ENCODE measurements around the gene ME2.
A peak's percentile ranks its signal among the peaks of the same experiment; 100 is the strongest.
"Not testable (repeated sequence)": the region's sequence is repeated elsewhere in the genome, so short reads cannot be mapped to it uniquely, and the experiment has no call there.

ME2 gene

DNA sequence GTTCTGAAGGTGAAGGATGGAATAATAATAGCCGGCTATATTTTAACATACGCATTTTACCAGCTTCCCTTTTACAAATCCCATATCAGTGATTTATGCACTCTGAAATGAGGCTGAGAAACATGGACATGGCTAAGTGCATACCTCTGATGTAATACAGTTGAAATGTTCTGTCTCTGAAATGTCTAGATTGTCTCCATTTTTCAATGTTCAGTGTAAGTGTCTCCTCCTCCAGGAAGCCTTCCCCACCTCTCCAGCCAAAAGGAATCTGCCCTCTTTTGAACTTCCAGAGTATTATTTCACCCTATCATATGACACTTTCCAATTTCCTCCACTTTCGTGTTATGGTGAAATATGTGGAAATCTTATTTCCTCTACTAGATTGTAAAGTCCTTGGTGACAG, 29.5 kb upstream of the ME2 start:
- no peak for DNase-seq (ENCODE audit: low read depth)
- TF ChIP-seq, protein P1, sequence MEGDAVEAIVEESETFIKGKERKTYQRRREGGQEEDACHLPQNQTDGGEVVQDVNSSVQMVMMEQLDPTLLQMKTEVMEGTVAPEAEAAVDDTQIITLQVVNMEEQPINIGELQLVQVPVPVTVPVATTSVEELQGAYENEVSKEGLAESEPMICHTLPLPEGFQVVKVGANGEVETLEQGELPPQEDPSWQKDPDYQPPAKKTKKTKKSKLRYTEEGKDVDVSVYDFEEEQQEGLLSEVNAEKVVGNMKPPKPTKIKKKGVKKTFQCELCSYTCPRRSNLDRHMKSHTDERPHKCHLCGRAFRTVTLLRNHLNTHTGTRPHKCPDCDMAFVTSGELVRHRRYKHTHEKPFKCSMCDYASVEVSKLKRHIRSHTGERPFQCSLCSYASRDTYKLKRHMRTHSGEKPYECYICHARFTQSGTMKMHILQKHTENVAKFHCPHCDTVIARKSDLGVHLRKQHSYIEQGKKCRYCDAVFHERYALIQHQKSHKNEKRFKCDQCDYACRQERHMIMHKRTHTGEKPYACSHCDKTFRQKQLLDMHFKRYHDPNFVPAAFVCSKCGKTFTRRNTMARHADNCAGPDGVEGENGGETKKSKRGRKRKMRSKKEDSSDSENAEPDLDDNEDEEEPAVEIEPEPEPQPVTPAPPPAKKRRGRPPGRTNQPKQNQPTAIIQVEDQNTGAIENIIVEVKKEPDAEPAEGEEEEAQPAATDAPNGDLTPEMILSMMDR (conservative IDR thresholded peaks at IDR 0.05; ENCODE audit: low read depth, low read length): no peak
- H3K4me3 ChIP-seq (ENCODE audit: low read length): no peak overlapping the region

DNA sequence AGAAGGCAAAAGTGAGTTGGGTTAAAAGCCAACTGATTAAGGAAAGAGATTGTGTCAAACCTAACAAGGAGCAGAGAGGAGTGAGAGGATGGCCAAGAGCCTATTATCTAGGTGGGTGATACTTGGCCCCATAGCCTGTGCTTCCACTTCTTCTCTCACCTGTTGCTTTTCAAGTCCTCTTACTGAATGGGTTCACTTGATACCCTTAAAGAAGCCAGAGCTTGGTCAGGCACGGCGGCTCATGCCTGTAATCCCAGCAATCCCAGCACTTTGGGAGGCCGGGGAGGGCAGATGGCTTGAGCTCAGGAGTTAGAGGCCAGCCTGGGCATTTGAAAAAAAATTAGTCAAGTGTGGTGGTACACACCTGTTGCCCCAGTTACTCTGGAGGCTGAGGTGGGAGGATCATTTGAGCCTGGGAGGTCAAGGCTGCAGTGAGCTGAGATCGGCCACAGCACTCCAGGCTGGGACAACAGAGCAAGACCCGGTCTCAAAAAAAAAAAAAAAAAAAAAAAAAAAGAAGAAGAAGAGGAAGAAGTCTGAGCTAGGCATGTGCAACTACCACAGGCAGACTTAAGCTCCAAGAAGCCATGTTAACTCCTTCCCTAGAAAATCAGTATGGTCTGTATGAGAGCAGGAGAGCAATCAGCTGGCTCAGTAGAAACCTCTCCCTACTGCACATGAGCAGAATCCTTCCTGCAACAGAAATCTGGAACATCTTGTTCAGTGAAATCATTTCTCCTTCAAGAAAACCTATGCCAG, 28.4 kb upstream of the ME2 start:
- no peak for DNase-seq (ENCODE audit: low read depth)
- TF ChIP-seq, protein P1 (conservative IDR thresholded peaks at IDR 0.05; ENCODE audit: low read depth, low read length): no peak
- no peak overlapping the region for H3K4me3 ChIP-seq (ENCODE audit: low read length)

DNA sequence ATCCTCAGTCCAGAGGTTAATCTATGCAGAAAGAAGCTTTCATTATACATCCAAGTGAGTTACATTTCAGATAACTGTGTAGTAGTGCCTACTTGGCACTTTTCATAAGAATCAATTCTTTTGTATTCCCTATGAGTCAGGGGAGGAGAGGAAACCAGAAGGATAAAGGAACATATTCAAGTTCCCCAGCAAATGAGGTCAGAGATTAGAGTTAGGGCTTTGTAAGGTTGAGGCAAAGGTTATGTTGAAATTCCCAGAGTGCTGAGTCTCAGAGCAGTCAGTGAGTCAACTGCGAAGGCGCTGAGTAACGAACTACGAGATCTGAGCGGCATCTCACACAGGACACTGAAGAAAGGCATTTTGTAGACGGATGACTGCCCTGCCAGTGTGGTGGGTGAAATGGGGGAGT, 25.1 kb upstream of the ME2 start:
- DNase-seq (ENCODE audit: low read depth): peak; percentile 66
- H3K4me3 ChIP-seq (ENCODE audit: low read length): no peak overlapping the region

DNA sequence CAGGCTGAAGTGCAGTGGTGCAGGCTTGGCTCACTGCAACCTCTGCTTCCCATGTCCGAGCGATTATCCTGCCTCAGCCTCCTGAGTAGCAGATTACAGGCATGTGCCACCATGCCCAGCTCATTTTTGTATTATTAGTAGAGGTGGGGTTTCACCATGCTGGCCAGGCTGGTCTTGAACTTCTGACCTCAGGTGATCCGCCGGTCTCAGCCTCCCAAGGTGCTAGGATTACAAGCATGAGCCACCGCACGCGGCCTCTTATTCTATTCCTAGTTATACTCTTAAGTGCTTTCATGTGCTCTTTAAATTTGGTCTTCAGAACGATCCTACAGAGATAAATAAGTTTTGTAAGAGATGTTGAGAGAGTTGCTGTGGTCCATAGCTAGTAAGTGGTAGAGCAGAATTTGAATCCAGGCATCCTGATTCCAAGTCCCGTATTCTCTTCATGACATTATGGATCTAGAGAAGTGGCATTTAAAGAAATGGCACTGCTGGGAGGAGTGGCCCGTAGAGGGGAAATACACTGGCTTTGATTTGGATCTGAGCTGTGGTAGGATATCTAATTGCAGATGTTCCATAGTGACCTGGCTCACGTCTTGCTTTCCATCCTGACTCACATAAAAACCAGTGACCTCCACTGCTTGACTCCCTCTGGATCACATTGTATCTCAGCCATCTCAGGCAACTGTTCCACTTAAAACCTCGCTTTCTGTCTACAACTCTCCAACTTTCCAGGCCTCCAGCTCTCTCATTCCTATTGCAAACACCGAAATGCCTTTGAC, 22.8 kb upstream of the ME2 start:
- TF ChIP-seq, protein P1 (conservative IDR thresholded peaks at IDR 0.05; ENCODE audit: low read depth, low read length): no peak
- H3K4me3 ChIP-seq (ENCODE audit: low read length): no peak overlapping the region
- DNase-seq (ENCODE audit: low read depth): no peak

More for the DNA sequence above, 25.1 kb upstream of the ME2 start:
- TF ChIP-seq, protein P1 (conservative IDR thresholded peaks at IDR 0.05; ENCODE audit: low read depth, low read length): no peak

DNA sequence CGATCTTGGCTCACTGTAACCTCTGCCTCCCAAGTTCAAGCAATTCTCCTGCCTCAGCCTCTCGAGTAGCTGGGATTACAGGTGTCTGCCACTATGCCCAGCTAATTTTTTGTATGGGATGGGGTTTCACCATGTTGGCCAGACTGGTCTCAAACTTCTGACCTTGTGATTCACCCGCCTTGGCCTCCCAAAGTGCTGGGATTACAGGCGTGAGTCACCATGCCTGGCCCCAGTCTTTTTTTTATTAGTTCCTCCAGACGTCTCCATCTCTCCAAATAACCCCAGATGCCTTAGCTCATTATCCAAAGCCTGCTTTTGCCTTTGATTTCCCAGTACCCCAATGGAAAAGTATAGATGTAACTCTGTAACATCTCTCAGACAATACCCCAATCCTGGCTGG, 21.8 kb upstream of the ME2 start:
- not testable (repeated sequence) for DNase-seq (ENCODE audit: low read depth); H3K4me3 ChIP-seq (ENCODE audit: low read length)

DNA sequence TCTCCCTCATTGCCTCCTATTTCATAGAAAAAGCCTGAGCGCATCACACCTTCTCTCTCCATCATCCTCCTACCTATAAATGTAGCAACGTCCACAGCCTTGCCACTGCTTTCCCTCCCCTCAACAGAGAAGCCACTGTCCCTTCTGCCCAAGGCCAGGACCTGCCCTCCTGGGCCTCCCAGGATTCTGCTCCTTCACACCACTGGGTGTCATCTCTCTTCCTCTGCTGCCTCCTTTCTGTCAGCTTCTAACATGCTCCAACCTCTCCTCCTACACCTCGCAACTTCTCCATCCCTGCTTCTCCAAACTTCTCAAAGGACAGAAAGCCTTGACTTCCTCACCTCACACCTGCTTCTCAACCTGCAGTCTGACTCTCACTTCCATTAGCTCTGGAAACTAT, 21.2 kb upstream of the ME2 start:
- no peak overlapping the region for H3K4me3 ChIP-seq (ENCODE audit: low read length)
- TF ChIP-seq, protein P1 (conservative IDR thresholded peaks at IDR 0.05; ENCODE audit: low read depth, low read length): no peak
- no peak for DNase-seq (ENCODE audit: low read depth)

DNA sequence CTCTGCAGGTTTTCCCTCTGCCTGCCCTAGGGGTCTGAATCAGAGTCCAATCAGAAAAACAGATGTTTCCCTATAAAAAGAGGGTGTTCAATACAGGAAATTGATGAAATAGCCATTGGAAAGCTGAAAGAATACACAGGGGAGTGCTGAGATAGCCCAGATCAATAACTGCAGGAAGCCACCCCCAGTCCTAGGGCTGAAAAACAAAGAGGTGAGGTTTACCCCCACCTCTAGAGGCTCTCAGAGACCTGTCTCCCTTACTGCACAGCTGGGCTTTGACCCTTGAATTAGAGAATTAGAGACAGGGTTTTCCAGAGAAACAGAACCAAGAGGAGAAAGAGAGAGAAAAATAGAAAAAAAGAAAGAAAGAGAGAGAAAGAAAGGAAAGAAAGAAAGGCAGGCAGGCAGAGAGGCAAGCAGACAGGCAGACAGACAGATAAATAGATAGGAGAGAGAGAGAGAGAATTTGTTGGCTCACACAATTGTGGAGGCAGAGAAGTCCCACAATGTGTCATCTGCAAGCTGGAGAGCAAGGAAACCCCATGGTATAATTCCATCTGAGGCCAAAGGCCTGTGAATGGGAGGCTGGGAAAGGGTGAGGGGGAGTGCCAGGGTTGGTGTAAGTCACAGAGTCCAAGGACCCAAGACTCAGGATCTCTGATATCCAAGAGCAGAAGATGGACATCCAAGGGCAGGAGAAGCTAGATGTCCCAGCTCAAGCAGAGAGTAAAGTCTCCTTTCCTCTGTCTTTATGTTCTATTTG, 18.9 kb upstream of the ME2 start:
- TF ChIP-seq, protein P1 (conservative IDR thresholded peaks at IDR 0.05; ENCODE audit: low read depth, low read length): no peak
- H3K4me3 ChIP-seq (ENCODE audit: low read length): no peak overlapping the region
- DNase-seq (ENCODE audit: low read depth): no peak

Data from retinal pigment epithelial cell (primary cell).